Neutrophil (primary cell): ENCODE results near the gene COLGALT1.
"Not testable (repeated sequence)": the region's sequence is repeated elsewhere in the genome, so short reads cannot be mapped to it uniquely, and the experiment has no call there.

Source experiments
- H3K27ac ChIP-seq: fragments of 200-600 bp; sonication (generic); 2 replicates; pipeline ENCODE4 v1.5.1; 2016; ENCODE audit warnings: mild to moderate bottlenecking, moderate library complexity
- H3K27me3 ChIP-seq: fragments of 200-600 bp; sonication (generic); 2 replicates; pipeline ENCODE4 v1.6.0; 2016; ENCODE audit warnings: mild to moderate bottlenecking
- H3K36me3 ChIP-seq: fragments of 200-600 bp; sonication (generic); 2 replicates; pipeline ENCODE4 v1.5.1; 2017
- H3K4me1 ChIP-seq, 2 experiments: fragments of 200-600 bp in 1 of 2; sonication (generic) in 1 of 2; 1 replicate in 1 of 2; 2 replicates in 1 of 2; pipeline versions ENCODE4 v1.5.1 to v1.6.1; 2013 to 2016; ENCODE audit warnings: low read depth in 1 of 2, low read length in 1 of 2, mild to moderate bottlenecking in 1 of 2, moderate library complexity in 1 of 2; ENCODE audit not compliant: control insufficient read depth in 1 of 2, insufficient read depth in 1 of 2
- H3K4me3 ChIP-seq, 2 experiments: fragments of 200-600 bp in 1 of 2; sonication (generic) in 1 of 2; 1 replicate in 1 of 2; 2 replicates in 1 of 2; pipeline ENCODE4 v1.5.1; 2013 to 2016; ENCODE audit warnings: low read depth in 1 of 2, low read length in 1 of 2, mild to moderate bottlenecking in 1 of 2, moderate library complexity in 1 of 2
- H3K9me3 ChIP-seq: fragments of 200-600 bp; sonication (generic); 2 replicates; pipeline ENCODE4 v1.5.1; 2016
- CTCF ChIP-seq: fragments of 200-600 bp; sonication (generic); IDR thresholded peaks from 2 replicates; pipeline ENCODE4 v1.5.1; 2016; ENCODE audit warnings: antibody characterized with exemption

The COLGALT1 gene

GRCh38 chr19:17580470-17581144 lies 25.2 kb downstream of the COLGALT1 start:
- Histone ChIP-seq H3K4me3 (no peak overlapping the region), H3K27me3 (peaks cover 5% of the 10 kb centered on the region), H3K9me3 (no peaks in the 10 kb centered on the region), H3K4me1 (no peaks in the 10 kb centered on the region), H3K36me3 (peaks cover 77% of the 10 kb centered on the region), H3K27ac (no peak overlapping the region)
- no peak for TF ChIP-seq CTCF

GRCh38 chr19:17581211-17581874 lies 25.9 kb downstream of the COLGALT1 start:
- TF ChIP-seq CTCF = no peak
- H3K36me3 ChIP-seq = peaks cover 70% of the 10 kb centered on the region
- H3K27ac ChIP-seq = no peak overlapping the region
- peaks cover 9% of the 10 kb centered on the region for H3K27me3 ChIP-seq
- H3K4me1 ChIP-seq = no peaks in the 10 kb centered on the region
- no peaks in the 10 kb centered on the region for H3K9me3 ChIP-seq
- no peak overlapping the region for H3K4me3 ChIP-seq

- Histone ChIP-seq H3K36me3 (peaks cover 57% of the 10 kb centered on the region), H3K27ac (no peak overlapping the region), H3K27me3 (peaks cover 9% of the 10 kb centered on the region), H3K4me3 (no peak overlapping the region), H3K4me1 (no peaks in the 10 kb centered on the region), H3K9me3 (no peaks in the 10 kb centered on the region)
- no peak for TF ChIP-seq CTCF
Measured at GRCh38 chr19:17582613-17583012, 27.2 kb downstream of the COLGALT1 start.

DNA sequence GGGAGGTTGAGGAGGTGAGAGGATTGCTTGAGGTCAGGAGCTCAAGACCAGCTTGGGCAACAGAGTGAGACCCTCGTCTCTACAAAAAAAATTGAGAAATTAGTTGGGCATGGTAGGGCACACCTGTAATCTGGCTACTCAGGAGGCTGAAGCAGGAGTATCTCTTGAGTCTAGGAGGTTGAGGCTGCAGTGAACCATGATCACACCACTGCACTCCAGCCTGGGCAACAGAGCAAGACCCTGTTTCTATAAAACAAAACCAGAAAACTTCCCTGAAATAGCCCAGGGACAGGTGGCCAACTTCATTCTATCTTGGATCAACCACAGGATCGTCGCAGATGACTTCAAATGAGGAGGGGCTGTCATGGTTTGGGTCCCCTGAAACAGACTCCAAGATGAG lies 28.7 kb downstream of the COLGALT1 start:
- peaks cover 42% of the 10 kb centered on the region for H3K36me3 ChIP-seq
- H3K9me3 ChIP-seq = no peaks in the 10 kb centered on the region
- no peak for TF ChIP-seq CTCF
- H3K4me1 ChIP-seq = no peaks in the 10 kb centered on the region
- H3K27ac ChIP-seq = no peak overlapping the region
- peaks cover 9% of the 10 kb centered on the region for H3K27me3 ChIP-seq
- no peak overlapping the region for H3K4me3 ChIP-seq

GRCh38 chr19:17585395-17585794 lies 29.9 kb downstream of the COLGALT1 start:
- Histone ChIP-seq H3K36me3 (peaks cover 29% of the 10 kb centered on the region), H3K27me3 (peaks cover 14% of the 10 kb centered on the region)
- H3K4me1 ChIP-seq, H3K4me3 ChIP-seq, H3K27ac ChIP-seq, H3K9me3 ChIP-seq: not testable (repeated sequence)

- Histone ChIP-seq H3K27me3 (peaks cover 21% of the 10 kb centered on the region), H3K27ac (no peak overlapping the region), H3K4me1 (no peaks in the 10 kb centered on the region), H3K9me3 (no peaks in the 10 kb centered on the region), H3K4me3 (no peak overlapping the region), H3K36me3 (no peaks in the 10 kb centered on the region)
- TF ChIP-seq CTCF = no peak
Measured at GRCh38 chr19:17590866-17591265, 35.4 kb downstream of the COLGALT1 start.

DNA sequence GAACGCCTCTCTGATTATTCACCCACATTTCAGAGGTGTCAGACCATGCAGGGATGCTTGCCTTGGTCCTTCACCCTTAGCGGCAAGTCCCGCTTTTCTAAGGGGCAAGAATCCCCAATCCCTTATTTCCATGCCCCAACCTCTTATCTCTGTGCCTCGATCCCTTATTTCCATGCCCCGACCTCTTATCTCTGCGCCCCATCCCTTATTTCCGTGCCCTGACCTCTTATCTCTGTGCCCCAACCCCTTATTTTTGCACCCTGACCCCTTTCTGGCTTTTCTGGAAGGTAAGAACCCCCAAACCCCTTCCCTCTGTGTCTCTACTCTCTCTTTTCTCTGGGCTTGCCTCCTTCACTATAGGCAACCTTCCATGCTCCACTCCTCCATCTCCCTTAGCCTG lies 38.8 kb downstream of the COLGALT1 start:
- not testable (repeated sequence) for H3K9me3 ChIP-seq, H3K4me3 ChIP-seq, H3K36me3 ChIP-seq, H3K27ac ChIP-seq, H3K4me1 ChIP-seq
- H3K27me3 ChIP-seq = peaks cover 22% of the 10 kb centered on the region

- not testable (repeated sequence) for H3K36me3 ChIP-seq, H3K4me3 ChIP-seq, H3K9me3 ChIP-seq, H3K27ac ChIP-seq, H3K4me1 ChIP-seq
- H3K27me3 ChIP-seq = peaks cover 39% of the 10 kb centered on the region
Measured at GRCh38 chr19:17598063-17598462, 42.6 kb downstream of the COLGALT1 start.
